ENCODE measurements around the gene DIPK1B.
"Not testable (repeated sequence)": the region's sequence is repeated elsewhere in the genome, so short reads cannot be mapped to it uniquely, and the experiment has no call there.

DNA sequence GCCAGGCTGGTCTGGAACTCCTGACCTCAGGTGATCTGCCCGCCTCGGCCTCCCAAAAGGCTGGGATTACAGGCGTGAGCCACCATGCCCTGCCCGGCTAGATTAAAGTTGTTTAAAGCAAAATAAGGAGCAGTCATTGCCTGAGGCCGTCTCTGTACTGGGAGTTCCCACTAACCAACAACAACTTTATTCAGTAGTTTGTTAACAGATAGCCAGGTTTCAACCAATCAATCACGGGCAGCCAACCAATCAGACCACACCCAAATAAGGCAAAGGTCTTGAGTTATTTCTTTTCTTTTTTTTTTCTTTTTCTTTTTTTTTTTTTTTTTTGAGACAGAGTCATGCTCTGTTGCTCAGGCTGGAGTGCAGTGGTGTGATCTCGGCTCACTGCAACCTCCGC, 7.6 kb upstream of the DIPK1B start:
- not testable (repeated sequence) for TF ChIP-seq POLR2A (IDR thresholded peaks at IDR 0.05; ENCODE audit: extremely low read depth, insufficient read length); MYC (IDR thresholded peaks at IDR 0.05; ENCODE audit: low read depth, low read length)
- TF ChIP-seq, protein P1, sequence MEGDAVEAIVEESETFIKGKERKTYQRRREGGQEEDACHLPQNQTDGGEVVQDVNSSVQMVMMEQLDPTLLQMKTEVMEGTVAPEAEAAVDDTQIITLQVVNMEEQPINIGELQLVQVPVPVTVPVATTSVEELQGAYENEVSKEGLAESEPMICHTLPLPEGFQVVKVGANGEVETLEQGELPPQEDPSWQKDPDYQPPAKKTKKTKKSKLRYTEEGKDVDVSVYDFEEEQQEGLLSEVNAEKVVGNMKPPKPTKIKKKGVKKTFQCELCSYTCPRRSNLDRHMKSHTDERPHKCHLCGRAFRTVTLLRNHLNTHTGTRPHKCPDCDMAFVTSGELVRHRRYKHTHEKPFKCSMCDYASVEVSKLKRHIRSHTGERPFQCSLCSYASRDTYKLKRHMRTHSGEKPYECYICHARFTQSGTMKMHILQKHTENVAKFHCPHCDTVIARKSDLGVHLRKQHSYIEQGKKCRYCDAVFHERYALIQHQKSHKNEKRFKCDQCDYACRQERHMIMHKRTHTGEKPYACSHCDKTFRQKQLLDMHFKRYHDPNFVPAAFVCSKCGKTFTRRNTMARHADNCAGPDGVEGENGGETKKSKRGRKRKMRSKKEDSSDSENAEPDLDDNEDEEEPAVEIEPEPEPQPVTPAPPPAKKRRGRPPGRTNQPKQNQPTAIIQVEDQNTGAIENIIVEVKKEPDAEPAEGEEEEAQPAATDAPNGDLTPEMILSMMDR (IDR thresholded peaks at IDR 0.05; ENCODE audit: low read depth, low read length) = not testable (repeated sequence)
- TF ChIP-seq, protein P2, sequence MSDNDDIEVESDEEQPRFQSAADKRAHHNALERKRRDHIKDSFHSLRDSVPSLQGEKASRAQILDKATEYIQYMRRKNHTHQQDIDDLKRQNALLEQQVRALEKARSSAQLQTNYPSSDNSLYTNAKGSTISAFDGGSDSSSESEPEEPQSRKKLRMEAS (IDR thresholded peaks at IDR 0.05; ENCODE audit: low read depth, low read length) = not testable (repeated sequence)

All from NB4 (cell line).